OCI-LY1 (cell line): ENCODE data around the gene GALNT17.

Experiments
- CTCF ChIP-seq: fragments of 200-600 bp; sonication (generic), shearing (Covaris generic); IDR thresholded peaks from 2 replicates; pipeline ENCODE4 v1.5.1; 2017; ENCODE audit warnings: mild to moderate bottlenecking, antibody characterized with exemption, low read length, moderate library complexity, mixed read lengths
- EZH2 ChIP-seq: fragments of 200-600 bp; sonication (generic), shearing (Covaris generic); IDR thresholded peaks from 2 replicates; pipeline ENCODE4 v1.8.0; 2017; ENCODE audit warnings: borderline replicate concordance, mixed run types, mild to moderate bottlenecking, antibody characterized with exemption, low read length, moderate library complexity, mixed read lengths

GRCh38 chr7:71198391-71198790 is 66.4 kb downstream of the GALNT17 start:
- no peak for TF ChIP-seq CTCF
- no peak for TF ChIP-seq EZH2
